Measurements from ENCODE around the gene POLR3F.
"Not testable (repeated sequence)": the region's sequence is repeated elsewhere in the genome, so short reads cannot be mapped to it uniquely, and the experiment has no call there.

POLR3F gene, protein sequence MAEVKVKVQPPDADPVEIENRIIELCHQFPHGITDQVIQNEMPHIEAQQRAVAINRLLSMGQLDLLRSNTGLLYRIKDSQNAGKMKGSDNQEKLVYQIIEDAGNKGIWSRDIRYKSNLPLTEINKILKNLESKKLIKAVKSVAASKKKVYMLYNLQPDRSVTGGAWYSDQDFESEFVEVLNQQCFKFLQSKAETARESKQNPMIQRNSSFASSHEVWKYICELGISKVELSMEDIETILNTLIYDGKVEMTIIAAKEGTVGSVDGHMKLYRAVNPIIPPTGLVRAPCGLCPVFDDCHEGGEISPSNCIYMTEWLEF

DNA sequence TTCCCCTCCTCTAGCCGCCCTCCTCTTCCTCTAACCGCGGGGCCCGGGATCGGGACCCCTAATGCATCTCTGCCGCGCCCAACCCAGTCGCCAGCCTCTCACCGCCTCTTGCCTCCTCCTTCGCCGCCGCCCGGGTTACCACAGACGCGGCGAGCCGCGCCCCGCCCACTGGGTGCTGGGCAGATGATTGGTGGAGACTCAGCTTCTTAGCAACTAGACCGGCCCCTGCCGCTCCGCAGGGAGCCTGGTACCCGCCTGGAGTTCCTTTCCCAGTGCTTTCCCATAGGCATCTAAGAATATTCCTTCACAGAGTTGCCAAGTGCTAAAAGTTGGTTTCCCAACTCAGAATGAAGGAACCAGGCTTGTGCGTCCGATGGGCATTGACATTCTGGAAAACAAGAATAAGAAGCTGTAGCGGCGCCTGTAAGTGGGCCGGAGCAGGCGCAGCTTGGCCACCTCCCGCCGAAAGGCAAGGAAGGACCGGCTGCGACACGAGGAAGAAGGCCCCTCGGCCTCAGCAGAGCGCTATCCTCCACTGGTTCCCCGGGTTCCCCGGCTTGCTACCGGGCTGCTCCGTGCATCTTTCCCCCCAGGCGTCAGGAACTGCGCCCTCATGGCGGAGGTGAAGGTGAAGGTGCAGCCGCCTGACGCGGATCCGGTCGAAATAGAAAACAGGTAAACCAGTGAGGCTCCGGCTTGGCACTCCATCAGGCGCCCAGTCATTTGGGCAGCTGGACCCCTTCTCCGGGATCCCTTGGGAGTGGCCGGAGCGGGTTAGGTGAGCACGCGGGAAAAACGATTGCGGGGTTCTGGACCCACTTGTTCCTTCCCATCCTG lies at the start of gene POLR3F, which contains the start of gene DZANK1:
TSS of gene POLR3F (plus strand) at position 497 of the 837 bp plus-strand sequence. CDS start at position 614, 117 bp downstream.
TSS of gene DZANK1 (minus strand) at position 137 of the 837 bp plus-strand sequence. CDS start 1,672 bp downstream, outside the sequence.
- DNase-seq: peak; percentile 76 to 86

DNA sequence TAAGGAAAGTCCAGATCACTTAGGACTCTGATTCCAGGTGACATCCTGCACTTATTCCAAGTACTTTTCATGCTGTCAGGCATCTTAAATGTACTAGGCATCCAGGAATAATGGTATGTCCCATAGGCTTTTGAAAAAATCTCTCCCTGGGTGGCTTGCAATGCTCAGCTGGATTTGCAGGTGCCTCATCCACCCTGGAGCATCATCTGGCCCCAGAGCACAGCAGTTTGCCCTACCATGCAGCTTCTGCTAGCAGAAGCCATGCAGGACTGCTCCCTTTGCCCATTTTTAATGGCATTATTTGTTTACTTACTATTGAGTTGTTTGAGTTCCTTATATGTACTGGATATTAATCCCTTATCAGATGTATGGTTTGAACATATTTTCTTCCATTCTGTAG lies 45.6 kb upstream of the POLR3F start:
- no peak for DNase-seq

DNA sequence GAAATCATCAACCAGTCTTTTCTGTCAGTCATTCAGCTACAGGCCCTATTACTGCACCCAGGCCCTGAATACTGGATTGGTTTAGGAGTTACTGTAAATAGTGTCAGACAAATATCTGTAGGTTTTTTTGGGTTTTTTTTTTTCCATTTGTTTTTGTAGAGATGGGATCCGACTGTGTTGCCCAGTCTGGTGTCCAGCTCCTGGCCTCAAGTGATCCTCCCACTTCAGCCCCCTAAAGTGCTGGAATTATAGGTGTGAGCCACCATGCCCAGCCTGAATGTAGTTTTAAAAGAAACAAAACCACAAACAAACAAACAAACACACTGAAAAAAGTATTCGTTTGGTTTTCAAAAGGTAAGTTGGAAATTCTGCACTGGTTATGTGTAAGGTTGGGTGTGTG lies 40.0 kb upstream of the POLR3F start:
- no peak for DNase-seq

DNA sequence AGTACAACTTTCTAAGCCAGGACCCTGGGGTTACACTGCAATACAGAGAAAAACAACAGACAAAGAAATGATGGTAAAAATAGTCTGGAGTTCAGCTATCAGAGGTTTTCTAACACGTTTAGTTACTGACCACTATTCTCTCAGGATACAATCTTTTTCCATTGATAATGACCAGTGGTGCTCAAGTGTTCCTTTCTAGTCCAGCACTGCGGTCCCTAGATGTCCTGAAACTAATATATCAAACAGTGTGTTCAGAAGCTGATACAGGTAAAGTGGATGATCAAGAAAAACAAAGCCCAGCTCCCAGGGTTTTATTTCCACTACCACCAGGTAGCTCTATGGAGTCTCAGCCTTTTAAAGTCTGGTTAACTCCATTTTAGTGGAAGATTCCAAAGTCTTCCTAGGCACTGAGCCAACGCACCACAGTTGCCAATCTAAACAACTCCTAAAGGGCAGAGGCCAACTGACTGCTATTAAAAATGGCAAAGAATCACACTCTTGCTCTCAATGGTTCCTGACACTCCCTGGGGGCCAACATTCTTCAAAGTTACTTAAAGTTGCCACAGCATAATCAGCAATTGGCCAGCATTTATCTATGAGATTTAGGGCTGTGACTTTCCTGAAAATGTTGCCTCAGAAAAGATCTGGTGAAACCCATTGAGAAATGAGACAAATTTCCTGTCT lies 38.6 kb upstream of the POLR3F start:
- no peak for DNase-seq

DNA sequence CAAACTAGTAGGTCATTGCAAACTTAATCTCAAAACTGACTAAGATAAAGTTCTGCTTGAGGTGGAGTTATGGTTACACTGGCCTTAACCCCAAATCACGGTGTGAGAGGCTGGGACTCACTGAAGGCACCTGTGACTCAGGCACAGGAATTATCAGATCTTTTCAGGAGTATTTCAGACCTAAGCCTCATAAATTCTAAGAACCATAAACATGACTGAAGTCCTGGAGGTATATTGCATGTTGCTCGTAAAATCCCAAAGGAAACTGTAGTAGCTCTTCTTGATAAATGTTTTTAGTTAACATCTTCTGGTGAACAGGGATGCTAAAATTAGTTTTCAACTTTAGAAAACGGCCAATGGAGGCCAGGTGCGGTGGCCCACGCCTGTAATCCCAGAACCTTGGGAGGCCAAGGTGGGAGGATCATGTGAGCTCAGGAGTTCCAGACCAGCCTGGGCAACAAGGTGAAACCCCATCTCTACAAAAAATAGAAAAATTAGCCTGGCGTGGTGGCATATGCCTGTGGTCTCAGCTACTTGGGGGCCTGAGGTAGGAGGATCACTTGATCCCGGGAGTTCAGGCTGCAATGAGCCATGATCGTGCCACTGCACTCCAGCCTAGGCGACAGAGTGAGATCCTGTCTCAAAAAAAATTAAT lies 36.9 kb upstream of the POLR3F start:
- DNase-seq: no peak

DNA sequence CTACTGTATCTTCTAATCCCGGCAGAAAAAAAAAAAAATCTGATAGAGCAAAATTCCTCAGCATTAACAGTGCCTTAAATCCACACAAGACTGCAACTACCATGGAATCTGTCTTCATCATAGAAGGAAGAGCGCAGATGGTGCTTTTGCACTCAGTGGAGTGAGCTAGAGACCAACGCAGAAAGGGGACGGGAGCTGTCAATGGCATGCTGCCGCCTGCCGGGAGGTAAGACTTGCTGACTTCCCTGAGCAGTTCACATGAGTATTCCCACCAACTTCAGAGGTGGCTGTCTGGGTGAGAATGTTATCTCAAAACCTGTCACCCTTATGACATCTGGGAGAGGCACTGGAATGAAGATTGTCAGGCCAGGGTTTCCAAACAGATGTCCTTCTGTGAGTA lies 36.0 kb upstream of the POLR3F start:
- no peak for DNase-seq

DNA sequence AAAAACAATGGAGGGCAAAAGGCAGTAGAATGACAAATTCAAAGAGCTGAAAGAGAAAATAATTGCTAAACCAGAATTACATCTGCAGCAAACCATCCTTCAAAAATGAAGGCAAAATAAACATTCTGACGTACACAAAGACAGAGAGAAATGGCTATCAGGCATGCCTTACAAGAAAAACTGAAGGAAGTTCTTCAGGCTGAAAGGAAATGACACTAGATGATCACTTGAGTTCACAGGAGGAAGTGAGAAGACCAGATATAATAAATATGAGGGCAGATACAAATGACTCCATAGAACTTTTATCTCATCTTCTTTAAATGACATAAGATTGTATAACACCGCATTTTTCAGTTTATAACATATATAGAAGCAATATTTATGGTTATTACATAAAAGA lies 30.3 kb upstream of the POLR3F start:
- no peak for DNase-seq

DNA sequence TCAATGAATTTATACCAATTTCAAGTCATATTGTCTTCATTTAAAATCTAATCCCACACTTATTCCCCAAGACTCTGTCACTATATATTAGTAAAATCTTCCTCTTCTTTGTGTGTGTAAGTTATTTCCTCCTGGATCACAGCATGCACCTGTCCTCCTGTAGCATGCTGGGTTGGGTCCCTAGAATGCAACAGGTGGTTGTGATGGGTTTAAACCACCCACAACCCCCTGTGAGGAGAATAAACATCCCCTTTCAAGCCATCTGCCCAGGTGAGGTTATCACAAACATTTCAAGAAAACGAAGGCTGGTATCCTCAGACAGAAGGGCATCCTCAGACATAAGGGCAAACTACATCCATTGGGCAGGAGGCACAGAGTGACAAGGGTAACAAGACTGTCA lies 26.8 kb upstream of the POLR3F start:
- DNase-seq: no peak

DNA sequence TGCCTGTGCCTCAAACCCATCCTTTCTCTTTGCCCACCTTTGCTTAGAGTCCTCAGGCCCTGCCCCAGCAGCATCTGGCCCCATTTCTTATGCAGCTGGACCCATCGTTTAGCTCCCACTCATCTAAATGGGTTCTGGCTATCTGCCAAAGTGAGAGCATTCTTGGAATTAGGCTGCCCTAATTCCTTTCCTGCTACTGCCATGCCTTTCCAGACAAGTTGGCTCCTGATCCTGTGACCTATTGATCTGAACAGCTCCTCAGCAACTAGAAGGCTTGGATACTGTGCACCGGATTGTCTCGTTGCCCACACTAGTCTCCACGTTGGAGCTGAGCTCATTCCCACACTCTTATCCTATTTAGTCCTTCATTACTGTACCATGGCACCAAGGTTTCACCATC lies 23.3 kb upstream of the POLR3F start:
- no peak for DNase-seq

DNA sequence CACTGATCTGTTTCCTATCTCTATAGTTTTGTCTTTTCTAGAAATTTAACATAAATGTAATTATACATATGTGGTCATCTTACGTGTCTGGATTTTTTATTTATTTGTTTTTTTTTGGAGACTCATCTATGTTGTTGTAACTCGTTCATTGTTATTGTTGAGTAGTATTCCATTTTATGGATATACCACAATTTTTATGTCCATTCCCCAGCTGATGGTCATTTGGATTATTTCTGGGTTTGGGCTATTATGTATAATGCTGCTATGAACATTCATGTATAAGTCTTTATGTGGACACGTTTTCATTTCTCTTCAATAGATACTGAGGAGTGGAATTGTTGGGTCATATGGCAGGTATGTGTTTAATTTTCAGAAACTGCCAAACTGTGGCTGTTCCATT lies 10.6 kb upstream of the POLR3F start:
- no peak for DNase-seq

DNA sequence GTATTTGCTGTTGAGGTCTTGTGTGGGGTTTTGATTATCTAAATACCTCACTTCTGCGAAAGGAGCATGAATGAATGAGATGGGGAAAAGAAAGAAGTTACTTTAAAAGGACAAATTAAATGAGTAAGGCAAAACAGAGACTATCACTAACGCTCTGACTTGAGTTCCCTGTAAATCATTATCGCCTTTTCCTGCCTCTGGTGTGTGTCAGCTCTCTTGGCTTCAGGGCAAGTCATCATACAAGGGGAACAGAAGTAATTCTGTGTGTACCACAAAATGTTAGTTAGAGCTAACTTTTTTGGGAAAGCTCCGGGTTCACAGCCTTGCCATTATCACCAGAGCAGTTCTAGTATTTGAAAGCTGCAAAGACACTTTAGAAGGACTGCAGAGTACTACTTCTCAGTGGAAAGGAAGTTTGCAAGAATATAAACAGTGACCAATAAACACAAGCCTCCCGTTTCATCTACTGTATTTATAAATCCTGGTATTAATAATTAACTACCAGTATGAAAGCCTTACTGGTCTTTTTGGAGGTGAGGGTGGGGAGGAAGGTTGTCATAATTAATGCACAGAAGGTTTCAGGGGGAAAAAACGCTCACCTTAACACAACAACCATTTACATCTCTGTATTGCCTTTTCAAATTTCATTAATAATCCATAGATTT lies 1.5 kb upstream of the POLR3F start:
- no peak for DNase-seq

DNA sequence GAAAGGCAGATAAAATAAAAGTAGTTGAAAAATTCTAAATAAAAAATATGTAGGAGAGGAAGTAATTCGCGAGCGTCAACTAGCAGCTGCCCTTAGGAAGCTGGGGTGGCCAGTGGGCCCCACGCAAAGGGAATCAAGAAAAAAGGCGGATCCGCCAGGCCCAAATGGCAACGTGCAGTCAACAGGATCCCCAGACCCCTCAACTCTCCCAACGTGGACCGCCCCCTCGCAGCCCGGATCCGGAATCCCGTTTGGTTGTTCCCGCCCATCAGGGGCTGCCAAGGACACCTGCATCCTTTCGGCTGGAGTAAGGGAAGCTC lies 656 bp upstream of the POLR3F start:
- DNase-seq: no peak

DNA sequence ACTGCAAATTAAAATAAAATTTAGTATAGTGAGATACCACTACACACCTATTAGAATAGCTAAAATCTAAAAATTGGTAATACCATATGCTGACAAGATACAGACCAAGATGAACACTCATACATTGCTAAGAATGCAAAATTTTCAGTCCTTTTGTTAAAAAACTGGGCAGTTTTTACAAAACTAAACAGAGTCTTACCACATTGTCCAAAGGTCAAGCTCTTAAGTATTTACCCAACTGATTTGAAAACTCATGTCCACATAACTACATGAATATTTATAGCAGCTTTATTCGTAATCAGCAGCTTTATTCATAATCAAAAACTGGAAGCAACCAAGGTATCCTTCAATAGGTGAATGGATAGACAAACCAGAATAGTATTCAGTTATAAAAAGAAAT lies 10.0 kb downstream of the POLR3F start:
- DNase-seq: no peak

DNA sequence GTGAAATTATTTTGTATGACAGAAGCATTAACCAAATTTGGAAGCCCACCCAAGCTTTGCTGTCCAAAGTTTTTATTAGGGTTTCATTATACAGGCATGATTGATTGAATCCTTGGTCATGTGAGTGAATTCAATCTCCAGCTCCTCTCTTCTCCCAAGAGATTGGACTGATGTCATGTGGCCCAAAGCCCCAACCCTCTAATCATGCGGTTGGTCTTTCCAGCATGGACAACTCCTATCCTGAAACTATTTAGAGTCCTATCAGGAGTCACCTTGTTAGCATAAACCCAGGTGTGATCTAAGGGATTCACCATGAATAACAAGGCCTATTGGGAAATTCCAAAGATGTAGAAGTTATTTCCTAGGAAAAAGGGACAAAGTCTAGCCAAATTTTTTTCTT lies 10.6 kb downstream of the POLR3F start:
- no peak for DNase-seq

DNA sequence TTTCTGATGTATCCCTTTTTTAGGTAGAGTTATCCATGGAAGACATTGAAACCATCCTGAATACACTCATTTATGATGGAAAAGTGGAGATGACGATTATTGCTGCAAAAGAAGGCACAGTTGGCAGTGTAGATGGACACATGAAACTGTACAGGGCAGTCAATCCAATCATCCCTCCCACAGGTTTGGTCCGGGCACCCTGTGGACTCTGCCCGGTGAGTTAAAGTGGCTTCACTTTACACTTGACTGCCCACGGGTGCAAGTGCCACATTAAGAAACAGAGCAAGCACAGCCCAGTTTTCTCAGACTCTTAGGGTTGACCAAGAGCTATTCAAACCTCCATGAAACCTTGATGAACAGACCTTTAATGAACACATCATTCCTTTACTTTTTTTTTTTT lies 14.4 kb downstream of the POLR3F start:
- no peak for DNase-seq

DNA sequence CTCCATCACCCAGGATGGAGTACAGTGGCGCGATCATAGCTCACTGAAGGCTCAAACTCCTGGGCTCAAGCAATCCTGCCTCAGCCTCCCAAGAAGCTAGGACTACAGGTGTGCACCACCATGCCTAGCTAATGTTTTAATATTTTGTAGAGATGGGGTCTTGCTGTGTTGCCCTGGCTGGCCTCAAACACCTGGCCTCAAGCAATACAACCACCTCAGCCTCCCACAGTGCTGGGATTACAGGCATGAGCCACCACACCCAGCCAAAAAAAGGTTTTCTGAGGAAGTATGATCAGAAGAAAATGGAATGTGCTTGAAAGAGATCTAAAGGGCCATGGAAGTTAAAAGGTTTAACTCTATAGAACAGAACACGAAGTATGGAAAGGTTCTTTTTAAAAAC lies 21.1 kb downstream of the POLR3F start:
- DNase-seq: no peak

DNA sequence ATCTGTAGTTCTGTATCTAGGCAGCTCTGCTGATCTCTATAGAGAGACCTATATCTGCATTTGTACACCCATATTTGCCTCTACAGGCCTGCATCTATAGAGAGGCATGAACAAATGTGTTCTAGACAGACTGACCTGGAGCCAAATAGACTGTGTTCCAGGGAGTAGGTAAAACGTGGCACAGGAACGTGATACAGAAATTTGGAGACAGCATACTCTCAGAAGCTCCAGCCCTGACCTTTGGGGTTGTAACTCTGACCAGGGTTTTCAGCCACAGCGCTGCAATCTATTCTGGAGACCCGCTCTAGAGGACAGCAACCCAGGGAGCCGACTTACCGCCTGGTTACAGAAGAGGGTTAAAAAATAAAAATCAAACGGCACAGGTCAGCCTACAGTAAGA lies 28.9 kb downstream of the POLR3F start:
- DNase-seq: no peak

DNA sequence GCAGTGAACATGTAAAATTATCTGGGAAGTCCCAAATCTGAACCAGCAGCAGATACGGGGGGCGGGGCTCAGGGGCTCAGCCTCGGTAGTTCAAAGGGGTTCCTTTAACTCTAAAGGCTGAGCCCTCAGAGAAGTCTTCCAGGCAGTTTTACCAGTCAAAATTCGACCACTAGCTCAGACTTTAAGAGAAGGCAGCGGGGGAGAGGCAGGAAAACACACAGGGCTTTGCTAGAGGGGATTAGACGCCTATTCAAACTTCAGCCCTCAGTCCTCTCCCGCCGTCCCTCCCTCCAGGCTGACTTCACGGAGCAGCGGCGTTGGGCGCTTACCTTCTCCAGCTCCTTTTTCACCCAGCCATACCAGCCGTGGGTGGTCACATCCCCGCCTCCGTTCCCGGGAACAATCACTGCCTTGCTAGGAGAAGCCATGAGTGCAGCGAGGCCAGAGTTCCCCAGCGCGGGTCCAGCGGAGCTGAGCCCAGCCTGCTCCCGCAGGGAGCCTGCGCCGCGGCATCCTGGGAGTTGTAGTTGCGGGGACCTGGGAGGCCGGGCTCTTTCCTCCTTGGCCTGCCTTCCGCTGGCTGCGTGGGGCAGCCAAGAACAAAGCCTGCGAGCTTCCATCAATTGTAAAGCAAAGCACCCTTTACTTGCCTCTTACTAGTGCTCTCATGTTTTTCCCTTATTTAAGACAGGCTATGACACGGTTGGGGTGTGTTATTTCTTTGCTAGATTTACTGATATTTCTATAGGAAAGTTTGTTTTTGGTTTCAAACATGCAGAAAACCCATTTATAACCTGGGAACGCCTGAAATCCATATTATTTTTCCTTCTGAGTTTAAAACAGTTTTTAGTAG lies 29.8 kb downstream of the POLR3F start, which contains the start of gene RBBP9:
TSS of gene RBBP9 (minus strand) at position 486 of the 853 bp plus-strand sequence. CDS start at position 428, 58 bp downstream.
- peak; percentile 19 to 78 for DNase-seq

DNA sequence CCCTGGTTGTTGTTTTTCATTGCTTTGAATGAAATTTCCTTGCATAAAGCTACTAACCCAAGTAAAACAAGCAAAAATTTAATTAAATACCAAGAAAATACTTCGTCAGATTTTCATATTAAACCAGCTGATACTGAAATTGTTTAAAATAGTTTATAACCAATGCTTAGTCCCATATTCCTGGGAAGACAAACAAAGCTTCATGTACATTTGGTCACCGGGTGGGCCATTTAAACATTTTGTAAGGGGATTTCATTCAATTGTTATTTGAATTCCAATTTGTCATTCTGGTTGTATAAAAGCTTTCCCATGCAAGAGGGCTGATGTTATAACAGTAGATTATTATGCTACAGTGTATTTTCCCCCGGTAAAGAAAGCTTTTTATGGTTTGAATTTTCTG lies 30.4 kb downstream of the POLR3F start:
- no peak for DNase-seq

DNA sequence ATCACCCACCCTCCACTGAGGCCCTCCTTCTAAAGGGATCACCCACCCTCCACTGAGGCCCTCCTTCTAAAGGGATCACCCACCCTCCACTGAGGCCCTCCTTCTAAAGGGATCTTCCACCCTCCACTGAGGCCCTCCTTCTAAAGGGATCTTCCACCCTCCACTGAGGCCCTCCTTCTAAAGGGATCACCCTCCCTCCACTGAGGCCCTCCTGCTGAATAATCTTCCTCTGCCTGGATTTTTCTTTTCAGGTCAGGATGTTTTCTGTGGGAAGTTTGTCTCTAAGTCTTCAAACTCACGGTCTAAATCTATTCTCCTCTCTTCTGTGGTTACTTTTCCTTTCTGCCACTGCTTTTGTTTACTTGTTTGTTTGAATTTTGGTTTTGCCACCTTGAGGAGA lies 34.5 kb downstream of the POLR3F start:
- DNase-seq: not testable (repeated sequence)

DNA sequence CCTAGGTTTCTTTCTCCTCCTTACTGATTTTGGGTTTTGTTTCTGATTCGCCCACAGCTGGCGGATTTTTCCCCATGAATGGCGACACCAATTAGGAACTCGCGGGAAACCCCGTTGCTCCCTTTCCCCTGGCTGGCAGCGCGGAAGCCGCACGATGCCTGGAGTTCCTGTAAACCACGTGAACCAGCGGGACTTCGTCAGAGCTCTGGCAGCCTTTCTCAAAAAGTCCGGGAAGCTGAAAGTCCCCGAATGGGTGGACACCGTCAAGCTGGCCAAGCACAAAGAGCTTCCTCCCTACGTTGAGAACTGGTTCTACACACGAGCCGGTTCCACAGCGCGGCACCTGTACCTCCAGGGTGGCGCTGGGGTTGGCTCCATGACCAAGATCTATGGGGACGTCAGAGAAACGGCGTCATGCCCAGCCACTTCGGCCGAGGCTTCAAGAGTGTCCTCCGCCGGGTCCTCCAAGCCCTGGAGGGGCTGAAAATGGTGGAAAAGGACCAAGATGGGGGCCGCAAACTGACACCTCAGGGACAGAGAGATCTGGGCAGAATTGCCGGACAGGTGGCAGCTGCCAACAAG lies 37.4 kb downstream of the POLR3F start:
- DNase-seq: no peak
